WTC11 (cell line): Measurements from ENCODE around the gene CUL4A.
"Not testable (repeated sequence)": the region's sequence is repeated elsewhere in the genome, so short reads cannot be mapped to it uniquely, and the experiment has no call there.

Source experiments
- ATF1 ChIP-seq: sonication (generic); formaldehyde crosslinking; IDR thresholded peaks from 2 replicates; pipeline ENCODE4 v1.8.1; 2023; ENCODE audit warnings: mild to moderate bottlenecking, moderate library complexity, missing genetic modification reagents
- CTCF ChIP-seq: fragments of 200-600 bp; IDR thresholded peaks from 2 replicates; pipeline ENCODE4 v1.8.0; 2022; ENCODE audit warnings: antibody characterized with exemption
- ESRRA ChIP-seq: sonication (generic); formaldehyde crosslinking; IDR thresholded peaks from 2 replicates; pipeline ENCODE4 v1.8.1; 2022; ENCODE audit warnings: mild to moderate bottlenecking, missing genetic modification reagents, borderline replicate concordance
- GRHL2 ChIP-seq: fragments of 250-450 bp; sonication (Bioruptor Pico); IDR thresholded peaks from 2 replicates; pipeline ENCODE4 v1.8.0; 2022; ENCODE audit warnings: mild to moderate bottlenecking, moderate library complexity; ENCODE audit not compliant: insufficient replicate concordance, severe bottlenecking
- MAX ChIP-seq: sonication (generic); formaldehyde crosslinking; IDR thresholded peaks from 2 replicates; pipeline ENCODE4 v1.8.0; 2022; ENCODE audit warnings: mild to moderate bottlenecking, missing genetic modification reagents
- RELA ChIP-seq: sonication (generic); formaldehyde crosslinking; IDR thresholded peaks from 2 replicates; pipeline ENCODE4 v1.8.1; 2022; ENCODE audit warnings: missing genetic modification reagents, mild to moderate bottlenecking, borderline replicate concordance
- SP1 ChIP-seq: sonication (generic); formaldehyde crosslinking; conservative IDR thresholded peaks from 2 replicates; pipeline ENCODE4 v1.8.1; 2022; ENCODE audit warnings: missing genetic modification reagents
- TEAD1 ChIP-seq: sonication (generic); formaldehyde crosslinking; IDR thresholded peaks from 2 replicates; pipeline ENCODE4 v1.8.0; 2022; ENCODE audit warnings: mild to moderate bottlenecking, missing genetic modification reagents
- TP53 ChIP-seq: sonication (generic); formaldehyde crosslinking; IDR thresholded peaks from 2 replicates; pipeline ENCODE4 v1.8.1; 2023; ENCODE audit warnings: mild to moderate bottlenecking, missing genetic modification reagents
- TF ChIP-seq, protein P1 (sequence below): sonication (generic); formaldehyde crosslinking; IDR thresholded peaks from 2 replicates; pipeline ENCODE4 v1.8.0; 2022; ENCODE audit warnings: mild to moderate bottlenecking, missing genetic modification reagents
- TF ChIP-seq, protein P2 (sequence below): sonication (generic); formaldehyde crosslinking; IDR thresholded peaks from 2 replicates; pipeline ENCODE4 v1.8.1; 2022; ENCODE audit warnings: low read depth, missing genetic modification reagents, borderline replicate concordance
- TF ChIP-seq, protein P3 (sequence below): sonication (generic); formaldehyde crosslinking; IDR thresholded peaks from 2 replicates; pipeline ENCODE4 v1.8.0; 2022; ENCODE audit warnings: mild to moderate bottlenecking, missing genetic modification reagents

GRCh38 chr13:113241623-113242022, 32.2 kb downstream of the CUL4A start:
- not testable (repeated sequence) for TF ChIP-seq CTCF; ESRRA (CRISPR knock-in tag); GRHL2 (CRISPR knock-in tag); MAX (CRISPR knock-in tag); RELA (CRISPR knock-in tag); TP53 (CRISPR knock-in tag); ATF1 (CRISPR knock-in tag); SP1 (CRISPR knock-in tag); TEAD1 (CRISPR knock-in tag)
- TF ChIP-seq, protein P1, sequence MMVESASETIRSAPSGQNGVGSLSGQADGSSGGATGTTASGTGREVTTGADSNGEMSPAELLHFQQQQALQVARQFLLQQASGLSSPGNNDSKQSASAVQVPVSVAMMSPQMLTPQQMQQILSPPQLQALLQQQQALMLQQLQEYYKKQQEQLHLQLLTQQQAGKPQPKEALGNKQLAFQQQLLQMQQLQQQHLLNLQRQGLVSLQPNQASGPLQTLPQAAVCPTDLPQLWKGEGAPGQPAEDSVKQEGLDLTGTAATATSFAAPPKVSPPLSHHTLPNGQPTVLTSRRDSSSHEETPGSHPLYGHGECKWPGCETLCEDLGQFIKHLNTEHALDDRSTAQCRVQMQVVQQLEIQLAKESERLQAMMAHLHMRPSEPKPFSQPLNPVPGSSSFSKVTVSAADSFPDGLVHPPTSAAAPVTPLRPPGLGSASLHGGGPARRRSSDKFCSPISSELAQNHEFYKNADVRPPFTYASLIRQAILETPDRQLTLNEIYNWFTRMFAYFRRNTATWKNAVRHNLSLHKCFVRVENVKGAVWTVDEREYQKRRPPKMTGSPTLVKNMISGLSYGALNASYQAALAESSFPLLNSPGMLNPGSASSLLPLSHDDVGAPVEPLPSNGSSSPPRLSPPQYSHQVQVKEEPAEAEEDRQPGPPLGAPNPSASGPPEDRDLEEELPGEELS (CRISPR knock-in tag): not testable (repeated sequence)
- TF ChIP-seq, protein P2, sequence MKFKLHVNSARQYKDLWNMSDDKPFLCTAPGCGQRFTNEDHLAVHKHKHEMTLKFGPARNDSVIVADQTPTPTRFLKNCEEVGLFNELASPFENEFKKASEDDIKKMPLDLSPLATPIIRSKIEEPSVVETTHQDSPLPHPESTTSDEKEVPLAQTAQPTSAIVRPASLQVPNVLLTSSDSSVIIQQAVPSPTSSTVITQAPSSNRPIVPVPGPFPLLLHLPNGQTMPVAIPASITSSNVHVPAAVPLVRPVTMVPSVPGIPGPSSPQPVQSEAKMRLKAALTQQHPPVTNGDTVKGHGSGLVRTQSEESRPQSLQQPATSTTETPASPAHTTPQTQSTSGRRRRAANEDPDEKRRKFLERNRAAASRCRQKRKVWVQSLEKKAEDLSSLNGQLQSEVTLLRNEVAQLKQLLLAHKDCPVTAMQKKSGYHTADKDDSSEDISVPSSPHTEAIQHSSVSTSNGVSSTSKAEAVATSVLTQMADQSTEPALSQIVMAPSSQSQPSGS (CRISPR knock-in tag): not testable (repeated sequence)
- TF ChIP-seq, protein P3, sequence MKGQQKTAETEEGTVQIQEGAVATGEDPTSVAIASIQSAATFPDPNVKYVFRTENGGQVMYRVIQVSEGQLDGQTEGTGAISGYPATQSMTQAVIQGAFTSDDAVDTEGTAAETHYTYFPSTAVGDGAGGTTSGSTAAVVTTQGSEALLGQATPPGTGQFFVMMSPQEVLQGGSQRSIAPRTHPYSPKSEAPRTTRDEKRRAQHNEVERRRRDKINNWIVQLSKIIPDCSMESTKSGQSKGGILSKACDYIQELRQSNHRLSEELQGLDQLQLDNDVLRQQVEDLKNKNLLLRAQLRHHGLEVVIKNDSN (CRISPR knock-in tag): not testable (repeated sequence)
